Glutamatergic neuron (in vitro differentiated cells): ENCODE measurements around the gene PTGR2. TPM values are rescaled to one million over a fixed set of nuclear protein-coding genes. Genes with fewer than 3 reads are reported as not detected.
"Not testable (repeated sequence)": the region's sequence is repeated elsewhere in the genome, so short reads cannot be mapped to it uniquely, and the experiment has no call there.

Source experiments
- DNase-seq: peaks from one replicate; pipeline ENCODE4 v3.0.0; 2022
- H3K27ac Mint-ChIP-seq: one replicate; pipeline ENCODE4 v1.8.0; 2020; ENCODE audit warnings: mild to moderate bottlenecking, mixed read lengths, inconsistent platforms; ENCODE audit not compliant: unreplicated experiment
- H3K27me3 Mint-ChIP-seq: one replicate; pipeline ENCODE4 v1.8.0; 2020; ENCODE audit warnings: mild to moderate bottlenecking, moderate library complexity, mixed read lengths, inconsistent platforms; ENCODE audit not compliant: unreplicated experiment
- H3K36me3 Mint-ChIP-seq: one replicate; pipeline ENCODE4 v1.8.0; 2020; ENCODE audit warnings: mild to moderate bottlenecking, mixed read lengths, inconsistent platforms; ENCODE audit not compliant: unreplicated experiment
- H3K4me1 Mint-ChIP-seq: one replicate; pipeline ENCODE4 v1.8.0; 2020; ENCODE audit warnings: mild to moderate bottlenecking, low read depth, mixed read lengths, inconsistent platforms; ENCODE audit not compliant: unreplicated experiment
- H3K4me3 Mint-ChIP-seq: one replicate; pipeline ENCODE4 v1.8.0; 2020; ENCODE audit warnings: mild to moderate bottlenecking, mixed read lengths, inconsistent platforms; ENCODE audit not compliant: unreplicated experiment
- H3K9me3 Mint-ChIP-seq: one replicate; pipeline ENCODE4 v1.8.0; 2020; ENCODE audit warnings: mild to moderate bottlenecking, moderate library complexity, mixed read lengths, inconsistent platforms; ENCODE audit not compliant: unreplicated experiment
- total RNA-seq: library from RNA; stranded (reverse); fragmentation: NEBNext Ultra II Directional; extraction: Animal tissue kit (Norgen Biotek cat#: 25700); gene quantifications from one replicate; pipeline ENCODE4 v1.2.1, GENCODE V29; 2021; ENCODE audit not compliant: unreplicated experiment
- TF ChIP-seq, protein P1 (sequence below): fragments of 200-600 bp; sonication (generic); IDR thresholded peaks from one replicate; pipeline ENCODE4 v1.5.0; 2021; ENCODE audit not compliant: partially characterized antibody, unreplicated experiment

Gene PTGR2
- total RNA-seq, 1 donor from 2014 or later: 8.7 TPM

DNA sequence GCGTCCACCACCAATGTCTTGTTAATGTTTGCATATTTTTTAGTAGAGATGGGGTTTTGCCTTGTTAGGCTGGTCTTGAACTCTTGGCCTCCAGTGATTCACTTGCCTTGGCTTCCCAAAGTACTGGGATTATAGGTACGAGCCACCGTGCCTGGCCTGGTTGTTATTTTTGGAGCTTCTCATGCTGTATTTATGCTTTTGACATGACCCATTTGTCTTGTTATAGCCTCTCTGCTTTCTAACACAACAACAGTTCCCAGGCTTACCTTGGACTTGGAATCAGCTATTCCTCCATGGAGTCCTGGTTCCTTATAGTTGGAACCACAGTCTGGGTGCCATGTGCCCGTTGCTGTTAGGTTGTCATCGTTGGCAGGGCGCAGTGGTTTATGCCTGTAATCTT, 64.7 kb downstream of the PTGR2 start:
- Mint-ChIP-seq H3K27ac (no peak overlapping the region), H3K4me1 (no peaks in the 10 kb centered on the region), H3K4me3 (no peak overlapping the region), H3K27me3 (no peaks in the 10 kb centered on the region), H3K36me3 (no peaks in the 10 kb centered on the region), H3K9me3 (no peaks in the 10 kb centered on the region)
- DNase-seq: no peak
- TF ChIP-seq, protein P1, sequence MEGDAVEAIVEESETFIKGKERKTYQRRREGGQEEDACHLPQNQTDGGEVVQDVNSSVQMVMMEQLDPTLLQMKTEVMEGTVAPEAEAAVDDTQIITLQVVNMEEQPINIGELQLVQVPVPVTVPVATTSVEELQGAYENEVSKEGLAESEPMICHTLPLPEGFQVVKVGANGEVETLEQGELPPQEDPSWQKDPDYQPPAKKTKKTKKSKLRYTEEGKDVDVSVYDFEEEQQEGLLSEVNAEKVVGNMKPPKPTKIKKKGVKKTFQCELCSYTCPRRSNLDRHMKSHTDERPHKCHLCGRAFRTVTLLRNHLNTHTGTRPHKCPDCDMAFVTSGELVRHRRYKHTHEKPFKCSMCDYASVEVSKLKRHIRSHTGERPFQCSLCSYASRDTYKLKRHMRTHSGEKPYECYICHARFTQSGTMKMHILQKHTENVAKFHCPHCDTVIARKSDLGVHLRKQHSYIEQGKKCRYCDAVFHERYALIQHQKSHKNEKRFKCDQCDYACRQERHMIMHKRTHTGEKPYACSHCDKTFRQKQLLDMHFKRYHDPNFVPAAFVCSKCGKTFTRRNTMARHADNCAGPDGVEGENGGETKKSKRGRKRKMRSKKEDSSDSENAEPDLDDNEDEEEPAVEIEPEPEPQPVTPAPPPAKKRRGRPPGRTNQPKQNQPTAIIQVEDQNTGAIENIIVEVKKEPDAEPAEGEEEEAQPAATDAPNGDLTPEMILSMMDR: no peak

DNA sequence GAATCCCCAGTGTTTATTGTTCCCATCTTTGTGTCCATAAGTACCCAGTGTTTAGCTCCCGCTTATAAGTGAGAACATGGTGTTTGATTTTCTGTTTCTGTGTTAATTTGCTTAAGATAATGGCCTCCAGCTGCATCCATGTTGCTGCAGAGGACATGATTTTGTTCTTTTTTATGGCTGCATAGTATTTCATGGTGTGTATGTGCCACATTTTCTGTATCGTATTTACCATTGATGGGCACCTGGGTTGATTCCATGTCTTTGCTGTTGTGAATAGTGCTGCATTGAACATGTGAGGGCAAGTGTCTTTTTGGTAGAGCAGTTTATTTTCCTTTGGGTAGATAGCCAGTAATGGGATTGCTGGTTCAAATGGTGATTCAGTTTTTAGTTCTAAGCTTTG, 67.8 kb downstream of the PTGR2 start:
- DNase-seq, H3K27me3 Mint-ChIP-seq, H3K36me3 Mint-ChIP-seq, H3K4me1 Mint-ChIP-seq, H3K9me3 Mint-ChIP-seq, H3K27ac Mint-ChIP-seq, H3K4me3 Mint-ChIP-seq: not testable (repeated sequence)

DNA sequence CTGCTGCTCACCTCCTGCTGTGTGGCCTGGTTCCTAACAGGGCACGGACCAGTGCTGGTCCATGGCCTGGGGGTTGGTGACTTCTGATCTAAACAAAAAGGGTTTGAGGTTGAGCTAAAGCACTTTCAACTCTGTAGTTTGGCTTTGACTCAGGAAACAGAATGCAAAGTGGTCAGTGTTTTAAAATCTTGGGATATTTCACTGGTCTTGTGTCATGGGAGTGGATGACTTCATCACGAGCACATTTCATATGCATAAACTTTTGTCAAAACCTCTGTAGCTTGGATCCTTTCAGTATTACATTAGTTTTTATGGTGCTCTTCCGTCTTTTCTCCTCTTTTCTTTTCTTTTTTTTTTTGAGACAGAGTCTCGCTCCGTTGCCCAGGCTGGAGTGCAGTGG, 72.7 kb downstream of the PTGR2 start:
- no peak for DNase-seq
- Mint-ChIP-seq H3K27ac (no peak overlapping the region), H3K27me3 (no peaks in the 10 kb centered on the region), H3K4me3 (no peak overlapping the region), H3K9me3 (no peaks in the 10 kb centered on the region), H3K36me3 (no peaks in the 10 kb centered on the region), H3K4me1 (no peaks in the 10 kb centered on the region)
- TF ChIP-seq, protein P1: no peak

Other genes starting within 250 kb of the PTGR2 start
- gene ACOT6, start 239.3 kb upstream of the PTGR2 start, total RNA-seq: not detected
- gene DNAL1, start 206.8 kb upstream of the PTGR2 start, total RNA-seq: 18.5 TPM
- 145 TPM for gene PNMA1, start 137.4 kb upstream of the PTGR2 start, total RNA-seq
- 50.7 TPM for gene ZNF410, start 35.0 kb downstream of the PTGR2 start, total RNA-seq
- gene FAM161B, start 98.3 kb downstream of the PTGR2 start, total RNA-seq: 2.8 TPM
- 13.7 TPM for gene COQ6, start 98.5 kb downstream of the PTGR2 start, total RNA-seq
- gene ENTPD5, start 167.5 kb downstream of the PTGR2 start, total RNA-seq: 7.8 TPM
- 0.91 TPM for gene BBOF1, start 167.5 kb downstream of the PTGR2 start, total RNA-seq
- gene ALDH6A1, start 232.6 kb downstream of the PTGR2 start, total RNA-seq: 8.6 TPM
- gene LIN52, start 233.1 kb downstream of the PTGR2 start, total RNA-seq: 4.5 TPM